H1 (cell line): ENCODE results near the gene PAXX. TPM values are rescaled to one million over a fixed set of nuclear protein-coding genes. Genes with fewer than 3 reads are reported as not detected.
"Not testable (repeated sequence)": the region's sequence is repeated elsewhere in the genome, so short reads cannot be mapped to it uniquely, and the experiment has no call there.

Source experiments
- CTCF ChIA-PET: fragments of 300-600 bp; sonication (Branson Sonifier 250); formaldehyde crosslinking; loops from one replicate; lab custom pipeline; 2021; ENCODE audit not compliant: partially characterized antibody; lab: Charles Lee
- POLR2A ChIA-PET: fragments of 300-600 bp; sonication (Branson Sonifier 250); formaldehyde crosslinking; loops from one replicate; lab custom pipeline; 2021; ENCODE audit warnings: inconsistent platforms; ENCODE audit not compliant: partially characterized antibody; lab: Charles Lee
- DNase-seq, 2 experiments: peaks; one replicate each; pipeline versions ENCODE4 v3.0.0 to v3.0.0-alpha.2; 2010 to 2022; ENCODE audit warnings: low spot score in 2 of 2, low read depth in 1 of 2, mixed read lengths in 1 of 2
- FAIRE-seq: peaks from 2 replicates; lab custom pipeline; 2011; peaks lifted over from hg19 to GRCh38; lab: Jason Lieb, UNC
- H2AFZ ChIP-seq: 2 replicates; pipeline ENCODE4 v1.8.1; 2012; ENCODE audit warnings: low read length, inconsistent platforms
- H2AK5ac ChIP-seq: 2 replicates; pipeline ENCODE4 v1.6.1; 2013; ENCODE audit warnings: low read depth, low read length
- H2BK120ac ChIP-seq: replicated peaks from 2 replicates; pipeline ENCODE3; 2013; ENCODE audit warnings: low read depth, low read length, inconsistent platforms
- H2BK12ac ChIP-seq: 2 replicates; pipeline ENCODE4 v1.6.1; 2013; ENCODE audit warnings: low read depth, low read length
- H2BK15ac ChIP-seq: 2 replicates; pipeline ENCODE4 v1.6.1; 2013; ENCODE audit warnings: low read length
- H2BK20ac ChIP-seq: 2 replicates; pipeline ENCODE4 v1.6.1; 2013; ENCODE audit warnings: low read length
- H2BK5ac ChIP-seq: 2 replicates; pipeline ENCODE4 v1.6.1; 2013; ENCODE audit warnings: low read depth, low read length
- H3K14ac ChIP-seq: 2 replicates; pipeline ENCODE4 v1.6.1; 2013; ENCODE audit warnings: inconsistent platforms; ENCODE audit not compliant: insufficient read length
- H3K18ac ChIP-seq: 2 replicates; pipeline ENCODE4 v1.6.1; 2013; ENCODE audit warnings: low read length; ENCODE audit errors: extremely low read depth
- H3K23ac ChIP-seq: 2 replicates; pipeline ENCODE4 v1.6.1; 2013; ENCODE audit warnings: inconsistent platforms; ENCODE audit not compliant: insufficient read length
- H3K23me2 ChIP-seq: 2 replicates; pipeline ENCODE4 v1.6.1; 2013; ENCODE audit warnings: low read depth, low read length
- H3K27ac ChIP-seq: 2 replicates; pipeline ENCODE4 v1.6.1; 2011; ENCODE audit warnings: low read depth, low read length, inconsistent platforms
- H3K27me3 ChIP-seq, 4 experiments: replicated peaks in 1 of 4; 1 replicate in 1 of 4; 2 replicates in 3 of 4; pipeline versions ENCODE4 v1.6.1 to v1.8.1; 2011 to 2013; ENCODE audit warnings: low read length in 3 of 4, mild to moderate bottlenecking in 3 of 4, inconsistent platforms in 2 of 4, mixed read lengths in 2 of 4, moderate library complexity in 1 of 4; ENCODE audit not compliant: control insufficient read depth in 3 of 4, insufficient read depth in 3 of 4; ENCODE audit errors: extremely low read depth in 1 of 4
- H3K36me3 ChIP-seq, 4 experiments: 2 replicates each; pipeline versions ENCODE4 v1.6.1 to v1.8.1; 2011 to 2013; ENCODE audit warnings: mild to moderate bottlenecking in 4 of 4, low read length in 3 of 4, moderate library complexity in 2 of 4, control low read depth in 1 of 4, inconsistent platforms in 1 of 4; ENCODE audit not compliant: insufficient read depth in 4 of 4, control insufficient read depth in 2 of 4
- H3K4ac ChIP-seq: replicated peaks from 2 replicates; pipeline ENCODE3; 2013; ENCODE audit warnings: low read length, low read depth, mixed read lengths, inconsistent platforms; ENCODE audit not compliant: insufficient read length
- H3K4me1 ChIP-seq, 4 experiments: replicated peaks in 1 of 4; 1 replicate in 1 of 4; 2 replicates in 3 of 4; pipeline versions ENCODE4 v1.6.1 to v1.8.1; 2011 to 2013; ENCODE audit warnings: low read length in 3 of 4, inconsistent platforms in 2 of 4, mixed read lengths in 1 of 4; ENCODE audit not compliant: insufficient read depth in 4 of 4, control insufficient read depth in 3 of 4
- H3K4me2 ChIP-seq, 2 experiments: 2 replicates each; pipeline versions ENCODE4 v1.6.1 to v1.8.1; 2011 to 2013; ENCODE audit warnings: low read depth in 2 of 2, low read length in 2 of 2, control low read depth in 1 of 2, inconsistent platforms in 1 of 2, mild to moderate bottlenecking in 1 of 2; ENCODE audit not compliant: insufficient read depth in 1 of 2
- H3K4me3 ChIP-seq, 4 experiments: fragments of 200-600, 300-600 bp in 1 of 4; sonication (generic), shearing (Covaris generic), sonication (Bioruptor Twin) in 1 of 4; 2 replicates each; pipeline versions ENCODE4 v1.5.1 to v1.8.1; 2011 to 2016; ENCODE audit warnings: low read length in 4 of 4, low read depth in 3 of 4, control low read depth in 2 of 4, inconsistent platforms in 2 of 4, mild to moderate bottlenecking in 2 of 4, mixed read lengths in 1 of 4, moderate library complexity in 1 of 4; ENCODE audit not compliant: insufficient read depth in 2 of 4; ENCODE audit errors: extremely low read depth in 1 of 4
- H3K56ac ChIP-seq: replicated peaks from 2 replicates; pipeline ENCODE3; 2013; ENCODE audit warnings: low read depth, mild to moderate bottlenecking, mixed read lengths, low read length, inconsistent platforms; ENCODE audit not compliant: insufficient read length
- H3K79me1 ChIP-seq: 2 replicates; pipeline ENCODE4 v1.6.1; 2013; ENCODE audit warnings: low read depth, low read length, control low read depth
- H3K79me2 ChIP-seq, 2 experiments: 2 replicates each; pipeline versions ENCODE4 v1.6.1 to v1.8.1; 2012 to 2013; ENCODE audit warnings: low read length in 2 of 2, mild to moderate bottlenecking in 2 of 2, inconsistent platforms in 1 of 2; ENCODE audit not compliant: insufficient read depth in 2 of 2, control insufficient read depth in 1 of 2
- H3K9ac ChIP-seq, 4 experiments: replicated peaks in 1 of 4; 1 replicate in 1 of 4; 2 replicates in 3 of 4; pipeline versions ENCODE4 v1.6.1 to v1.8.1; 2011 to 2013; ENCODE audit warnings: low read depth in 3 of 4, low read length in 3 of 4, control low read depth in 2 of 4, mild to moderate bottlenecking in 2 of 4, moderate library complexity in 2 of 4, inconsistent platforms in 1 of 4; ENCODE audit errors: extremely low read depth in 1 of 4
- H3K9me3 ChIP-seq, 2 experiments: 2 replicates each; pipeline versions ENCODE4 v1.6.1 to v1.8.1; 2012 to 2013; ENCODE audit warnings: mild to moderate bottlenecking in 2 of 2, moderate library complexity in 2 of 2, control low read depth in 1 of 2, inconsistent platforms in 1 of 2, low read depth in 1 of 2, low read length in 1 of 2, mixed read lengths in 1 of 2; ENCODE audit not compliant: insufficient read depth in 2 of 2
- H4K20me1 ChIP-seq, 2 experiments: replicated peaks in 1 of 2; 2 replicates each; pipeline versions ENCODE3 to v1.8.1; 2011 to 2013; ENCODE audit warnings: inconsistent platforms in 2 of 2, low read length in 2 of 2, mild to moderate bottlenecking in 1 of 2; ENCODE audit not compliant: insufficient read depth in 2 of 2, control insufficient read depth in 1 of 2
- H4K5ac ChIP-seq: 2 replicates; pipeline ENCODE4 v1.6.1; 2013; ENCODE audit warnings: low read length, low read depth, mixed read lengths, inconsistent platforms; ENCODE audit not compliant: insufficient read length
- H4K8ac ChIP-seq: 2 replicates; pipeline ENCODE4 v1.8.0; 2013; ENCODE audit warnings: mild to moderate bottlenecking, moderate library complexity, low read length, inconsistent platforms; ENCODE audit not compliant: insufficient read depth; ENCODE audit errors: extremely low read depth
- H4K91ac ChIP-seq: replicated peaks from 2 replicates; pipeline ENCODE3; 2013; ENCODE audit warnings: low read length, mixed read lengths, inconsistent platforms; ENCODE audit not compliant: insufficient read length
- CTCF ChIP-seq, 3 experiments: IDR thresholded peaks; 1 replicate in 2 of 3; 2 replicates in 1 of 3; pipeline versions ENCODE4 v1.5.1 to v1.6.1; 2011; ENCODE audit warnings: low read length in 3 of 3, mild to moderate bottlenecking in 3 of 3, inconsistent platforms in 2 of 3, low read depth in 1 of 3, moderate library complexity in 1 of 3; ENCODE audit not compliant: insufficient read depth in 1 of 3; ENCODE audit errors: control extremely low read depth in 1 of 3
- RAD21 ChIP-seq, 2 experiments: IDR thresholded peaks in 1 of 2; conservative IDR thresholded peaks in 1 of 2; 2 replicates each; pipeline ENCODE4 v1.6.1; 2011; ENCODE audit warnings: low read depth in 2 of 2, low read length in 2 of 2, improper control_type of control experiment in 1 of 2, inconsistent platforms in 1 of 2, mild to moderate bottlenecking in 1 of 2, moderate library complexity in 1 of 2
- WGBS, 2 experiments: shearing (Covaris generic) in 1 of 2; methylation state at CpG; one replicate each; pipeline versions ENCODE4 v1.1.6 to v1.1.7; 2013 to 2015; ENCODE audit warnings: low lambda C conversion rate in 2 of 2, mixed read lengths in 2 of 2, inconsistent platforms in 1 of 2, low coverage in 1 of 2, missing lambda C conversion rate in 1 of 2; ENCODE audit not compliant: insufficient replicate concordance in 2 of 2, insufficient coverage in 1 of 2, insufficient read length in 1 of 2; ENCODE audit errors: extremely low coverage in 1 of 2, missing lambda C conversion rate in 1 of 2; 5-methylcytosine and 5-hydroxymethylcytosine counted together
- polyA plus RNA-seq, 7 experiments: library from polyadenylated mRNA; depleted of rRNA in 3 of 7; stranded (reverse) in 5 of 7; unstranded in 2 of 7; fragments of >200 nt in 5 of 7; fragments of 200-250 nt in 2 of 7; gene quantifications; 1 replicate in 5 of 7; 2 replicates in 1 of 7; 4 replicates in 1 of 7; pipeline versions ENCODE4 v1.2.1 to v1.2.3, GENCODE V29; 2011 to 2013; ENCODE audit warnings: missing spikeins in 2 of 7, mixed read lengths in 2 of 7
- total RNA-seq: library from RNA; stranded (reverse); fragmentation: NEBNext Ultra II Directional; extraction: Animal tissue kit (Norgen Biotek cat#: 25700); gene quantifications from 2 replicates; pipeline ENCODE4 v1.2.1, GENCODE V29; 2021

The PAXX gene
- total and polyA plus RNA-seq, 2 of the 8 experiments (the other 6 are each of a cell fraction or from before 2014, with no cell fraction given): 43.4 to 45.9 TPM

- H3K23ac ChIP-seq, H3K4me3 ChIP-seq, H3K79me2 ChIP-seq, H3K27ac ChIP-seq, H4K5ac ChIP-seq, H3K9ac ChIP-seq, H3K79me1 ChIP-seq, H4K91ac ChIP-seq, H3K14ac ChIP-seq, H2AK5ac ChIP-seq, H2BK120ac ChIP-seq, H3K4ac ChIP-seq, POLR2A ChIA-PET, H3K4me1 ChIP-seq, H2BK12ac ChIP-seq, H3K27me3 ChIP-seq, H3K36me3 ChIP-seq, FAIRE-seq, H3K23me2 ChIP-seq, H2BK20ac ChIP-seq, H2BK15ac ChIP-seq, H3K18ac ChIP-seq, H4K8ac ChIP-seq, H2AFZ ChIP-seq, H2BK5ac ChIP-seq, H3K56ac ChIP-seq, H3K4me2 ChIP-seq, H4K20me1 ChIP-seq: not testable (repeated sequence)
- 53% methylated on average over 17 of the region's 17 CpGs; no CpG with 5 or more reads in 1 of the 2 experiments for WGBS, 2 experiments
- CTCF ChIA-PET: interaction anchor here (0.7 to 3.5 kb wide), 12 partner anchors 11 to 200 kb away, joined by 3 to 19 read pairs (median 4); no protein-coding TSS in a partner anchor
- TF ChIP-seq RAD21 (IDR thresholded peaks at IDR 0.05 in 1 of 2, conservative IDR thresholded peaks at IDR 0.05 in 1 of 2; ENCODE audit: low read depth in 2 of 2, low read length in 2 of 2): peak; percentile 24 to 26; a peak in 2 of 4 replicates
- peak in 2 of 3 experiments; percentile 26 to 30; a peak in 2 of 4 replicates for TF ChIP-seq CTCF (IDR thresholded peaks at IDR 0.05; ENCODE audit: control extremely low read depth in 1 of 3, insufficient read depth in 1 of 3, low read depth in 1 of 3, low read length in 3 of 3)
- peak in 1 of 2 experiments; percentile 75 for DNase-seq
- H3K9me3 ChIP-seq: peaks cover 0 to 10% of the 10 kb centered on the region in 2 experiments; a peak in 1 of 4 replicates
These were observed 12.1 kb downstream of the PAXX start for GRCh38 chr9:137004285-137004684.
